HG02642 (cell line): ENCODE measurements around the gene DCDC2.
"Not testable (repeated sequence)": the region's sequence is repeated elsewhere in the genome, so short reads cannot be mapped to it uniquely, and the experiment has no call there.

Source experiments
- ATAC-seq: cut with Tn5 transposase; IDR thresholded peaks from one replicate; pipeline ENCODE4 v1.9.1; 2021; ENCODE audit warnings: mild to moderate bottlenecking; ENCODE audit not compliant: unreplicated experiment, poor library complexity

DCDC2 gene

GRCh38 chr6:24357336-24358218 is at the start of gene DCDC2:
Gene DCDC2, minus strand, starts transcription at chr6:24358059. Its CDS starts 309 bp downstream, at chr6:24357750.
- no peak for ATAC-seq

GRCh38 chr6:24405262-24405661 is 47.4 kb upstream of the DCDC2 start:
- ATAC-seq = no peak

- no peak for ATAC-seq
Observed at GRCh38 chr6:24403501-24403824, 45.6 kb upstream of the DCDC2 start.

GRCh38 chr6:24402697-24403500 is 45.0 kb upstream of the DCDC2 start, which contains the start of gene MRS2:
Gene MRS2, plus strand, starts transcription at chr6:24402936. Its CDS starts 111 bp downstream, at chr6:24403047.
- peak; percentile 98 for ATAC-seq

GRCh38 chr6:24401458-24401857 is 43.6 kb upstream of the DCDC2 start:
- ATAC-seq = no peak

- not testable (repeated sequence) for ATAC-seq
Observed at GRCh38 chr6:24400045-24401039, 42.5 kb upstream of the DCDC2 start.

- ATAC-seq = no peak
Observed at GRCh38 chr6:24397631-24398030, 39.8 kb upstream of the DCDC2 start.

GRCh38 chr6:24396824-24397223 is 39.0 kb upstream of the DCDC2 start:
- no peak for ATAC-seq

- ATAC-seq = no peak
Observed at GRCh38 chr6:24394780-24395437, 37.0 kb upstream of the DCDC2 start.

- no peak for ATAC-seq
Observed at GRCh38 chr6:24394061-24394779, 36.4 kb upstream of the DCDC2 start.

GRCh38 chr6:24391756-24392405 is 34.0 kb upstream of the DCDC2 start:
- peak; percentile 90 for ATAC-seq

- no peak for ATAC-seq
Observed at GRCh38 chr6:24391208-24391607, 33.3 kb upstream of the DCDC2 start.

GRCh38 chr6:24387818-24388217 is 30.0 kb upstream of the DCDC2 start:
- no peak for ATAC-seq

GRCh38 chr6:24385536-24386269 is 27.8 kb upstream of the DCDC2 start:
- ATAC-seq = no peak

GRCh38 chr6:24384369-24385130 is 26.7 kb upstream of the DCDC2 start:
- not testable (repeated sequence) for ATAC-seq

- ATAC-seq = not testable (repeated sequence)
Observed at GRCh38 chr6:24382891-24383494, 25.1 kb upstream of the DCDC2 start.

- no peak for ATAC-seq
Observed at GRCh38 chr6:24382220-24382540, 24.3 kb upstream of the DCDC2 start.
